HUES48 (cell line): ENCODE data around the gene EFNB3.

Experiments used
- H3K27ac ChIP-seq: one replicate; pipeline ENCODE4 v1.7.0; 2013; ENCODE audit warnings: low read depth, low read length, inconsistent platforms
- H3K27me3 ChIP-seq: 2 replicates; pipeline ENCODE4 v1.6.1; 2013; ENCODE audit warnings: mild to moderate bottlenecking, low read length; ENCODE audit not compliant: control insufficient read depth, insufficient read depth
- H3K36me3 ChIP-seq: 2 replicates; pipeline ENCODE4 v1.6.1; 2013; ENCODE audit warnings: low read length; ENCODE audit not compliant: control insufficient read depth, insufficient read depth
- H3K4me1 ChIP-seq: 2 replicates; pipeline ENCODE4 v1.6.1; 2013; ENCODE audit warnings: mild to moderate bottlenecking, low read length; ENCODE audit not compliant: control insufficient read depth, insufficient read depth
- H3K4me3 ChIP-seq: 2 replicates; pipeline ENCODE4 v1.5.1; 2013; ENCODE audit warnings: mild to moderate bottlenecking, low read depth, low read length
- H3K9ac ChIP-seq: 2 replicates; pipeline ENCODE4 v1.6.1; 2013; ENCODE audit warnings: mild to moderate bottlenecking, low read depth, low read length, moderate library complexity
- H3K9me3 ChIP-seq: 2 replicates; pipeline ENCODE4 v1.6.1; 2013; ENCODE audit warnings: low read length; ENCODE audit not compliant: control insufficient read depth, insufficient read depth

EFNB3 gene

DNA sequence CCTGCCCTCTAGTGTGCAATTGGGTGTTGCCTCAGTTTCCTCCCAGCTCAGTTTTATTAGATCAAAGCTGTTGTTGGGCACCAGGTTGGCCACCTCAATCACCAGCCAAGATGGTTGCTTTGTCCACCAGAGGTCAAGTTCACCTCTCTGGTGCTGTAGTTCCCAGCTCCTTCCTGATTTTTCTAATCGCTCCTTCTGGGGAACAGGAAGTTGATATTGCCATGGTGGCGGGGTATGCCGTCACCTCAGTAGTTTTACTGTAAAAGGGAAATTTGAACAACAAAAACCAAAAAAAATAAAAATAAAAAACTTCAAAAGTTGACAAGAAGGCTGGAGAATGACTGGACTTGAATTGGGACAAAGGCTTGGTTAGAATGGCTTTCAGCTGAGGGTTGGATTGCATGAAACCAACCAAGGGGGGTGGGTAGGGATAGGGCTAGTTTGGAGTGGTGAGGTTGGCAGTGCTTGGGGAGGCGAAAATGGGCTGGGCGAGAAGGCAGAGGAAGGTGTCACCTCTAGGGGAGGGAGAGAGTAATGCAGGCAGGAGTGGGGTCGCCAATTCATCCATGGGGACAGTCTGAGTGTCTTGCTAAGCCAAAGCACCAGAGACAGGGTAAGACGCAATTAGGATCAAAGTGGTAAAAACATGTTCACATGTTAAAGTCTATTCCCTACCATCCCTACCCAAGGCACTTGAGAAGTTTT, 6.2 kb downstream of the EFNB3 start:
- Histone ChIP-seq H3K36me3 (no peaks in the 10 kb centered on the region), H3K9me3 (no peaks in the 10 kb centered on the region), H3K4me1 (peaks cover 26% of the 10 kb centered on the region), H3K27ac (no peak overlapping the region), H3K9ac (no peak overlapping the region), H3K27me3 (peaks cover 5% of the 10 kb centered on the region), H3K4me3 (no peak overlapping the region)

DNA sequence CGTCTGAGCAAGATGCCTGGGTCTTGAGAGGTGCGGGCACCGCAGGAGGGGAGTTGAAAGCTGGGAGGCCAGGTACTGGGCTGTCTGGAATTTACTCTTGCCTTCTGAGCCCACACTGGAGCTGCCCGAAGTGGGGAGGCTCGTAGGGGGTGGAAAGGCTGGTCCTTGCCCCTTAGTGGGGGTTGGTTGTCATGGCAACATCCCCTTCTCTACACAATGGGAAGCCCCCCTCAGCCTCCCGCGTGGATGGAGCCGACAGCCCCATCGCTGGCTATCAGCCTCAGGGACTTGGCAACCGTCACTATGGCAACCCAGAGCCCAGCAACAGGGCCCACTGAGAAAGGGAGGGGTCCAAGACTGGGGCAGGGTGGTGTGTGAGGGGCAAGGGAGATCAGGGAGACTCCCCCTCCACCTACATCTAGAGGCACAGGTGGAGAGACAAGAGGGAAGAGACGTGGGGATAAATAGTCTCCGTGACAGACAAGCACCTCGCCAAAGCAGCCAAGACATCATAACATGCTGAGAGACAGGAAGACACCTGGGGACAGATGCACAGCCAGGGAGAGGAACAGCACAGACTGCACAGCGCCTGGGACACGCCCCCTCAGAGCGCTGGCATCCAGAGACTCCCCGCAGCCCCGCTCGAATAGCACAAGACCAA, 7.2 kb downstream of the EFNB3 start:
- H3K27me3 ChIP-seq, result no peaks in the 10 kb centered on the region
- no peak overlapping the region for H3K27ac ChIP-seq
- no peaks in the 10 kb centered on the region for H3K36me3 ChIP-seq
- no peak overlapping the region for H3K4me3 ChIP-seq
- no peaks in the 10 kb centered on the region for H3K9me3 ChIP-seq
- H3K9ac ChIP-seq, result no peak overlapping the region
- peaks cover 24% of the 10 kb centered on the region for H3K4me1 ChIP-seq

DNA sequence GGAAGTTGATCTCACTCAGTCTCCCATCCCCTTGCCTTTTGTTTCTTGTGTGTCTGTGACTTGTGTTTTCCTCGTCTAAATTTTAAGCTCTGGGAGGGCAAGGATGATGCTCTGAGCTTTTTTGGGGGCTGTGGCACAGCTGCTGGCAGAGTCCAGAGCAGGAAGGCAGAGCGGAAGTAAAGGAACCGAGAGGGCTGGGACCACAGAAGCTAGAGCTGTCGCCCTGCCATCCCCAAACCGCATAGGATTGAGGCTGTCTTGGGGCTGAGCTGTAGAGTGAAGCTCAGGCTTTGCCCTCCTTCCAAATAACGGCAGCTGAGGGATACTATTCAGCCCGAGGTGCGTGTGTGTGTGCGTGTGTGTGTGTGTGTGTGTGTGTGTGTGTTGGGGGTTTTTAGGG, 8.8 kb downstream of the EFNB3 start:
- no peak overlapping the region for H3K9ac ChIP-seq
- no peak overlapping the region for H3K4me3 ChIP-seq
- no peaks in the 10 kb centered on the region for H3K9me3 ChIP-seq
- H3K27me3 ChIP-seq, result peaks cover 9% of the 10 kb centered on the region
- H3K4me1 ChIP-seq, result peaks cover 30% of the 10 kb centered on the region
- no peaks in the 10 kb centered on the region for H3K36me3 ChIP-seq
- no peak overlapping the region for H3K27ac ChIP-seq

DNA sequence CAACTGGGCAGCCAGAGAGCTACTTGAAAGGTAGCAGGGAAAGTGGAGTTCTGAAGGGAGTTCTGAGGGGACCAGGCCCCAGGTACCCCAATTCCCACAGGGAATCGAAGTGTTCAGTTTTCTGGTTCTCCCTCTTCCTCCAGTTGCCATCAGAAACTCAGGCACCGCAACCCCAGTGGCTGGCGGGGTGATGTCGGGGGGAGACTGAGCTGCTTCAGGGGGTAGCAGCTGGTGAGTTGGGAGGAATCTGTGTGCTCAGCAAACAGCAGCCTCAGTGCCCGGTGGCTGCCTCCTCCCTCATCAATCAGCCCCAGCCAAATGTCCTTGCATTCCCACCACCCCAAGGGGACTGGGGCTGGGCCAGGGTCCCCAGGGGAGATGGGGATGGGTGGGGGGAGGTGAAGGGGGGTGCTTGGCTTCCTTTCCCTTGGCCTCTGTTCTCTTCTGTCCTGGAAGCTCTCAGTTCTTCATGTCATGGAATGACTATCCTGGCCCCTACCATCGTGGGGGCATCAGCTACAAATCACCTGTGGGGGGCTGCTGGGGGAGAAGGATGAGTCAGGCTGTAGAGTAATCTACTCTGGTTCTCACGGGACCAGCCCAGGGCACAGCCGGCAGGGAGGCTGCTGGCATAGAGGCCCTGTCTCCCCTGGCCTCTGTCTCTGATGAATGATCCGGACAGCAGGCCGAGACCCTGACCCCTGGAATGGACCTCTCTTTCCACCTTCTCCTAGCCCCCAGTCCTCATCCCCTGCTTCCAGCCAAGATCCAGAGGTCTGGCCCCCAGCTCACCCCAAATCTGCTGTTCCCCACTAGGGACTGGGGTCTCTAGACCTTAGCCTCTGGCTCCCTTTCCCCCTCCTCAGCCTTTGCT, 10.0 kb downstream of the EFNB3 start:
- Histone ChIP-seq H3K4me3 (no peak overlapping the region), H3K4me1 (peaks cover 30% of the 10 kb centered on the region), H3K27me3 (peaks cover 17% of the 10 kb centered on the region), H3K9ac (no peak overlapping the region), H3K9me3 (no peaks in the 10 kb centered on the region), H3K27ac (no peak overlapping the region), H3K36me3 (no peaks in the 10 kb centered on the region)

DNA sequence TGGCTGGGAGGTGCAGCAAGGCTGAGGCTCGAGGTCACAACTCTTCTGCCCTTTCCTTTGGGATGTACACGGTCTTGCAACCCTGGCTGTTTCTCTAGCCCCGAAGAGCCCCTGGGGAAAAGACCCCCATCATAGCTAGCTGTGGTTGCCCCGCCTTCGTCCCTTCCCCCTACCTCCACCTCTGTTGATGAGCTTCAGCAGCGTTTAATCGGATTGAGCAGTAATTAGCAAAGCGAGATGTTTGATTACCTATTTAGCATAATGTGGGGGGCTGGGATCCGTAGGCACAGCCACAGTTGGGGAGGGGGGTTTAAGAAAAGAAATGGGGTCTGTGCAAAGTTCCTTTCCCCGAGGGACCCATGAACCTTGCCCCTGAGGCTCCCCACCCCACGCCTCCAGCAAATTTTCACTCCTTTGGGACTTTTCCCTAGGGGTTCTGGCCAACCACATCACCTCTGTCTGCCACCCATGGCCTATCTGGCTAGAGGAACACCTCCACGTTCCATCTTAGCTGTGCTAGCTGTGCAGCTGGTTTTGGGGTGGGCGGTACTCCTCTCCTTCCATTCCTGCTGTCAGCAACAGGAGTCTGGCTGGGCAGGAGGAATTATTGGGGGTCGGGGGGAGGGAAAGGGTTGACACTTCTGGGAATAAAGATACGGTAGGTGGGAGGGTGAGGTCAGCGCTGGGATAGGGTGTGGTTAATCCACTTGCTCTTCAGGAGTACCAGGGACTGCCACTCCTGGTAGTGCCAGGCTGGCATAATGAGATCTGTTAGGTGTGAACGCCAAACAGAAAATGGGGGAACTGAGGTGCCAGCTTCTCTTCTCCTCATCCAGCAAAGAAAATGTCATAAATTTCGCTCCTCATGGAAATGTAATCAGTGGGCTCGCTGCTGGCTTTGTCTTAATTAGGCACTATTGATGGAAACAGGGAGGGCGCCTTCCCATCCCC, 11.2 kb downstream of the EFNB3 start:
- Histone ChIP-seq H3K9me3 (no peaks in the 10 kb centered on the region), H3K4me3 (peak overlapping the region; percentile 90), H3K9ac (no peak overlapping the region), H3K27me3 (peaks cover 17% of the 10 kb centered on the region), H3K27ac (no peak overlapping the region), H3K4me1 (peaks cover 30% of the 10 kb centered on the region), H3K36me3 (no peaks in the 10 kb centered on the region)

DNA sequence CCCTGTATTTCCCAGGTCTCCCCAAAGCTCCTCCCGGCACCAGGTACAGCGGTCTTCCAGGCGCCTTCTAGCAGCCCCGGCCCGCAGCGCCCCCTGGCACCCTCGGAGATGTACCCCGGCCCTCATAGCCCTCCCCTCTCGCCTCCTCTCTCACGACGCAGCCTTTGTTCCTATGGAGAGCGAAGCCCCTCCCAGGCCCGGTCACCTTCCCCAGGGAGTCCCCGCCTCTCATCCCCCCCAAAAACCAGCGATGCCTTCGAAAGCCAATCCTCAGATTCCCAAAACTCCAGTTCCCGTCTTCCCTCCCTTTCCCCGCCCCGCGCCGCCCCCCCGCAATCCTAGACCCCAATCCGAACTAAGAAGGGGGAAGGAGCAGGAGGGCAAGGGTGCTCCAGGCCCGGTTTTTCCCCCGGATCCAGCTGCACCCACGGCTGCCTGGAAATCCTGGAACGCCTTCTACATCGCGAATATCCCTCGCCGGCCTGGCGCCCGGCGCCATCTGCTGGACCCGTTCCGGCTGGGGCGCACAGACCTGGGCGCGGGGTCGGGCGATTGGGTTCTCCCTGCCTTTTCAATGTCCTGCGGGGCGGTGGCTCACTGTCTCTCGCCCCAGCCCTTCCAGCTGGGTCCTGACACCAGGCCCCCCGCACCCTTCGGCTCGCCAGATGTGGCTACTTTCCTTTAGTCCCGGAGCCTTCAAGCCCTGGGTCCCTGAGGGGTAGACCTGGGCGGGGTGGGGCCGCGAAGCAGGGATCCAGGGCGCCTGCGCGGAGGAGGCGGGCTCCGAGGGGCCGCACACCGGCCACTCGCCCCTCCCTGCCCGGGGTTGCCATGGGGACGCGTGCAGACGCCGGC, 12.1 kb downstream of the EFNB3 start, which contains the start of gene DNAH2:
TSS of gene DNAH2 (plus strand) at position 844 of the 855 bp plus-strand sequence. CDS start 1,991 bp downstream, outside the sequence.
- Histone ChIP-seq H3K4me3 (peak within 1 kb of the TSS; percentile 90), H3K9ac (no peak within 1 kb of the TSS; the same call in 1 of the 2 replicates), H3K9me3 (no peaks in the 10 kb centered on the region), H3K4me1 (peaks cover 23% of the 10 kb centered on the region), H3K36me3 (no peaks in the 10 kb centered on the region), H3K27ac (peak within 1 kb of the TSS; percentile 89), H3K27me3 (peaks cover 17% of the 10 kb centered on the region)

DNA sequence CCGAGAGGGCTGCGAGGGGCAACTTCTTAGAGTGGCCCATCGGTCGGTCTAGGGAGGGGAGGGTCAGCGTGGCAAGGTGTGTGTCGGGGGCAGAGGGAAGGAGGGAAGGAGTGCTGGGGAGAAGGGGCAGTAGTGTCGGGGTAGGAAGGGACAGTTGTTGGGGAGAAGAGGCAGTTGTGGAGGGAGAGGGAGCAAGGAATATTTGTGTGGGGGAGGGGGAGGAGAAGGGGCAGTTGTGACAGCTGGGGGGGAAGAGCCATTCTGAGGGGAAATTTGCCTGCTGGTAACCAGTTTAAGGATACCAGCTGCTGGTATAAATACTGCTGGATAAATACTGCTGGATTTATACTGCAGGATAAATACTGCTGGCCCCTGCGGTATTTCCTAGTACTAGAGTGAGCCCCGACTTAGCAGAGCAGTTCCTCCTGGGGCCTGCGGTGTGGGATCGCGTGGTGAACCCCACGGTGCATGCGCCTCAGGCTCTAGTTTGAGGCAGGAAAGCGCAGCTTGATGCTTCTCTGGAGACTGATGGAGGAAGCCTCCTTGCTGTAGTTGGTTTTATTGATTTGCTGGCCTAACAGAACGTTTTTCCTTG, 12.9 kb downstream of the EFNB3 start:
- Histone ChIP-seq H3K27ac (no peak overlapping the region), H3K9me3 (no peaks in the 10 kb centered on the region), H3K27me3 (peaks cover 17% of the 10 kb centered on the region), H3K36me3 (no peaks in the 10 kb centered on the region), H3K4me3 (peak overlapping the region; percentile 90), H3K9ac (no peak overlapping the region), H3K4me1 (peaks cover 20% of the 10 kb centered on the region)

DNA sequence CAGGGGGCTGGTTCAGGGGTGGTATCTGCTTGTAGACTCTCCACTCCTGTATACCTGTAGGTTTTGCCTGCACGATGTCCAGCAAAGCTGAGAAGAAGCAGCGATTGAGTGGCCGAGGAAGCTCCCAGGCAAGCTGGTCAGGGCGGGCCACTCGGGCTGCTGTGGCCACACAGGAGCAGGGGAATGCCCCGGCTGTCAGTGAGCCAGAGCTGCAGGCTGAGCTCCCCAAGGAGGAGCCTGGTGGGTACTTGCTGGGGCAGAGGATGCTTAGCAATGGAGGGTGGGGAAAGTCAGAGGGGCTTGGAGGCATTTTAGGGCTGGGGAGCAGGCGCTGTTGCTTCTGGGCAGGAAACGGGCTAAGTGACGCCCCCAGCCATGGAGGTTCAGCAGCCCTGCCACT, 14.7 kb downstream of the EFNB3 start:
- Histone ChIP-seq H3K36me3 (no peaks in the 10 kb centered on the region), H3K9me3 (no peaks in the 10 kb centered on the region), H3K4me1 (peaks cover 19% of the 10 kb centered on the region), H3K9ac (no peak overlapping the region), H3K27me3 (peaks cover 17% of the 10 kb centered on the region), H3K27ac (no peak overlapping the region), H3K4me3 (no peak overlapping the region)

DNA sequence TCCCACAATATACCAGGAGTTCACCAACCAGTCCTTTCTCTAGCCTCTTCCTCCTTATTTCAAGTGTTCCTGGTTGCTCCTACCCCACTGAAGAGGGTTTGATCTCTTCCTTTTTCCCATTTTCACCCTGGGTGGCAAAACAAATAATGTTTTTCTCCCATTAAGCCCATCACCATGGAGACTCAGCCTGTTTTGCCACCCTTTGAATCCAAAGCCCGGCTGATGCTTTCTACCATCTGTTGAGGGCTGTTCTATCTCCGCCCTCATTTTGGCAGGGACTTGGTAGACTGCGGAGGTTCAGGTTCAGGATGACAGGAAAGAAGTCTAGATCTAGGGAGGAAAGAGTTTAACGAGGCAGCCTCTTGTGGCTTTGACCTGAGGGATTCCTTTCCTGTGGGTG, 15.1 kb downstream of the EFNB3 start:
- Histone ChIP-seq H3K36me3 (no peaks in the 10 kb centered on the region), H3K27me3 (peaks cover 17% of the 10 kb centered on the region), H3K9ac (no peak overlapping the region), H3K4me3 (no peak overlapping the region), H3K27ac (no peak overlapping the region), H3K4me1 (peaks cover 19% of the 10 kb centered on the region), H3K9me3 (no peaks in the 10 kb centered on the region)
